GM19238 (cell line): ENCODE data around the gene VAMP8.
"Not testable (repeated sequence)": the region's sequence is repeated elsewhere in the genome, so short reads cannot be mapped to it uniquely, and the experiment has no call there.

Experiments
- DNase-seq: peaks from one replicate; pipeline ENCODE4 v3.0.0; 2011; ENCODE audit warnings: low spot score; ENCODE audit not compliant: insufficient read length

VAMP8 gene

DNA sequence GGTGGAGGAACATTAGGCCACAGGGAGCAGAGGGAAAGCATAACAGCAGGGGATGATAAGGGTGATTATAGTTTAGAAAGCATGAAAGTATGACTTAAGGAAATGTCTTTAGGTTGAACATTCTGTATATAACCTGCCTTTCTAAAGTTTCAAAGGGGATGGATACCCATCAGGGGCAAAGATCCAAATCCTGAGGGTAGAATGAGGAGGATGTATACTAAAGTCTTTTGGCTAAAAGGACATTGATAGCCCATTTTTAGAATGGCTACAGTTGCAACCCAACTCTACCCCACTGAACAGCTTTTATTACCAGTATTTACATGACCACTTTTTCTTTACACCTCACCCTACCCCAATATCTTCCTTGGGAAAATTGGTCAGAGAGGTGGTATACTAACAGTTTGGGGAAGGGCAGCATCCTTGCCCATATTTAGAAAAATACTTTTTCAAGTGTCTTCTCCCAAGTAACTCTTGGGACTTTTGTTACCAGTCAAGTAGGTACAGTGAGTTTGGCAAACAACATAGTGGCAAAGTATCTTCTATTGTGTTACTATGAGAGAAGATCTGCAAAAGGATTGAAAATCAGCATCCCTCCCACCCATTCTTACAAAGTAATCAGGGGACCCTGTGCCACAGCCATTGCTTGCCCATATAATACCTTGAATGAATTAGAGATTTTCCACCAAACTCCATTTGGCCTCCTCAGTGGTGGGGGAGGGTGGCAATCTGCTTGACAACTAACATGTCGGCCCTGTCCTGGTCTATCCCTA lies 30.1 kb upstream of the VAMP8 start:
- no peak for DNase-seq

GRCh38 chr2:85547859-85548607 lies 29.4 kb upstream of the VAMP8 start:
- no peak for DNase-seq

GRCh38 chr2:85548608-85548900 lies 28.8 kb upstream of the VAMP8 start:
- DNase-seq = no peak

- no peak for DNase-seq
These were observed 28.3 kb upstream of the VAMP8 start for GRCh38 chr2:85549095-85549494.

DNA sequence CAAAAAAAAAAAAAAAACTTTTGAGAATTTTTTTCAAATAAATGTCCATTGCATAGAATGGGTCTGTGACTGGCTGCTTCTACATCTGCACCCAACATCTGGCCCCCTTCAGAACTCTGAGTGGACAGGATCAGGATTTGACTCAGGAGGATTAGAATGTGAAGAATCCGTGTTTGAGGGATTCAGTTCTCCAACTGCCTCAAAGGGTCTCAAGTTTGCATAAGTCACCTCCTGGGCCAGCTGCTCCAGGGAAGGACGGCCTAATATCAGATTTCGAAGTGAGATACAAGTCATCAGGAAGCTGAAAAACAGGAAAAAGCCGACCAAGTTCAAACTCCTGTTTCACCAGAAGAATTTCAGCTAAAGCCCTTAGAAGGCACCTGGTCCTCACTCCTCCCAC lies 27.6 kb upstream of the VAMP8 start:
- DNase-seq = no peak

DNA sequence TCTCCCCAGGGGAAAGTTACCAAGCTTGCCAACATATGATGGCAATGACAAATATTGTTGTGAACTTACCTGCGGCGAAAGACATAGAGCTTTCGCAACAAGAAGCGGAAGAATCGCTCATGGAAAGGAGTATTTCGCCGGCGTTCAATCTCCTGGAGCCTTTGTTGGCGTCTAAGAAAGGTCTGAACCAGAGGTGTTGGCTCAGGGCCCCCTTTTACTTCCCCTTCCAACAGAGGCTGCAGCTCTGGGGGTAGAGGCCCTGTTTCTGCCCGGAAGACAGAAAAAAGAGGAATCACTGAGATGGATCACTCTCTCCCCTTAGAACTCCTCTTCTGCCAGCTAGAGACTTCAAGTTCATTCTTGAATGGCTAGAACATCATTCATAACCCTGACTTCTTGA lies 26.9 kb upstream of the VAMP8 start:
- DNase-seq = no peak

- DNase-seq = peak; percentile 40
These were observed 25.4 kb upstream of the VAMP8 start for GRCh38 chr2:85551698-85552678.

DNA sequence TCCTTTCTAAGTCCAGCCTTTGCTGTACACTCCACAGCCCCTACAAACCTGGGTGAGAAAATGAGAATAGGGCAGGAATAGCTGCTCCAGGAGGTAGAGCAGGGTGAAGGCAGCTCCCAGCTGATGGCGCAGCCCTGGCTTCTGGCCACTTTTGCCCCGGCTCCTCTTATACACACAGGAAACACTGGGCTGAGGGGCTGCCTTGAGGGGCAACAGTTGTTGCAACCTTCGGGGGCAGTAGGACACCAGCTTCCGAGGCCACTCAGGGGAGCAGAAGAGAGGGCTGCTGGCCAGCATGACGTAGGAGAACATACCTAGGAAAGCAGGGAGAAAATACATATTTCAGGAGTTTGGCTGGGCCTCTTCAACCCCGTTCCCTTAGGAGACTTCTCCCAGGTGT lies 24.2 kb upstream of the VAMP8 start:
- DNase-seq = no peak

DNA sequence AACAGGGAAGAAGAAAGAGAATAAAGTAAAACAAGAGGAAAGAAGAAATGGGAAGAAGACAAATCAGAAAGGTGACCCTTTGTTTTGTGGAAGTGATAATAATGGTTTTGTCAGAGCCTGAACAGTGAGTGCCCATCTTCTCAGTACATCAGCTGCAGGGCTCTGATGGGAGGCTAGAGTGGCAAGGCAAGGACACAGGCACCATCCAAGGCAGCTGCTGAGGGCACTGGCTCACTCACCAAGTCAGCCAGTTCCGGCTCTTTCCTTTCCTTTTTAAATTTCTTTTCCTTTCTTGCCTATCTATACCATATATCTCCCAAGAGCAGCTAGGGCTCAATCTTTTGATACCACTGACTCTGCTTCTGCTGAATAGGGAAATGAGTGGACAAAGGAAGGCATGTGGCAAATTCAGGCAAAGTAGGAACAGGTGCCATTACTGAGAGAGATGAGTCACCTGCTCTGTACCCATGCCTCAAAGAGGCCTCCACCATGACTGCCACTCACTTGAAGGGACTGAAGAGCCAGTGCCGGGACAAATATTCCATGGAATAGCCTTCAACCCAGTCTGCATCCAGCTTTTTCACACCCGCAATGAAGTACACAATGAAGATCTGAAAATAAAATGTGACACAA lies 22.3 kb upstream of the VAMP8 start:
- DNase-seq = no peak

- no peak for DNase-seq
These were observed 20.3 kb upstream of the VAMP8 start for GRCh38 chr2:85557130-85557529.

GRCh38 chr2:85558160-85558559 lies 19.2 kb upstream of the VAMP8 start:
- DNase-seq = no peak

DNA sequence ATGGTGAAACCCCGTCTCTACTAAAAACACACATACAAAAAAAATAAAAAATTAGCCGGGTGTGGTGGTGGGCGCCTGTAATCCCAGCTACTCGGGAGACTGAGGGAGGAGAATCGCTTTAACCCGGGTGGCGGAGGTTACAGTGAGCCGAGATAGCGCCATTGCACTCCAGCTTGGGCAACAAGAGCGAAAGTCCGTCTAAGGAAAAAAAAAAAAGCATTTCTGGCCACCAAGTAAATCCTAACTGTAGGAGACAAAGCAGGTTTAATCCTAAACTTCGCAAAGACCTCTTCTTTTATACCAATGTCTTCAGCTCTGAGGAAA lies 17.0 kb upstream of the VAMP8 start:
- DNase-seq = not testable (repeated sequence)

DNA sequence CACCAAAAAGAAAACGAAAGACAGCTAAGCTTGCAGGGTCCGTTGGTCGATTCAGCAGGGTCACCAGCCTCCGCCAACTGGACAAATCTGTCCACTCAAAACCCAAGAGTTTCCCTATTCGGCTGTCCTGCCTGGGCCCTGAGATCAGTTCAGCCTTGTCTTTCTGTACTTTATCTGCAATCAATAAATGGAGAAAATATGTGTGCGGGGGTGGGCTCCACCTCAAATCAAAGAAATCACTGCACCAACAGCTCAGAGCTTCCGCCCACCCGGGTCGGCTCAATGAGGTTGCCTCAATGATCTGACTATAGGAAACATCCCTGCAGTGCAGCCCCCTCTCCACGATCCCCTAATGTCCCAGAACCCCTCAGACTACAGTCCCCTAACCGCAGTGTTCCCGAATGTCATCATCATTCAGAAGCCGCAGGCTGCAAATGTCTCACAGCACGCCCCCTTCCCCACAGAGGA lies 16.5 kb upstream of the VAMP8 start:
- no peak for DNase-seq

GRCh38 chr2:85561280-85562212 lies 15.8 kb upstream of the VAMP8 start, which contains the start of gene GGCX:
TSS of gene GGCX (minus strand) at chr2:85561493. CDS start at chr2:85561428, 65 bp downstream.
- peak; percentile 89 for DNase-seq

DNA sequence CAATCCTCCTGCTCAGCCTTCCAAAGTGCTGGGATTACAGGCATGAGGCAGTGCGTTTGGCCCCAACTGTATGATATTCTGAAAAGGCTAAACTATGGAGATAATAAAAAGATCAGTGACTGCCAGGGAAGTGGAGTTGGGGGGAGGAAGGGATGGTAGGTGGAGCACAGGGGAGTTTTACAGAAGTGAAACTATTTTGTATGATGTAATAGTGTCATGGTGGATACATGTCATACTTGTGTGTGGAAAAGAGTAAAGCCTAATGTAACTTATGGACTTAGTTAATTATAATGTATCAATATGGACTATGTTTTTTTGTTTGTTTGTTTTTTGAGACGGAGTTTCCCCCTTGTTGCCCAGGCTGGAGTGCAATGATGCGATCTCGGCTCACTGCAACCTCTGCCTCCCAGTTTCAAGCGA lies 13.2 kb upstream of the VAMP8 start:
- no peak for DNase-seq

DNA sequence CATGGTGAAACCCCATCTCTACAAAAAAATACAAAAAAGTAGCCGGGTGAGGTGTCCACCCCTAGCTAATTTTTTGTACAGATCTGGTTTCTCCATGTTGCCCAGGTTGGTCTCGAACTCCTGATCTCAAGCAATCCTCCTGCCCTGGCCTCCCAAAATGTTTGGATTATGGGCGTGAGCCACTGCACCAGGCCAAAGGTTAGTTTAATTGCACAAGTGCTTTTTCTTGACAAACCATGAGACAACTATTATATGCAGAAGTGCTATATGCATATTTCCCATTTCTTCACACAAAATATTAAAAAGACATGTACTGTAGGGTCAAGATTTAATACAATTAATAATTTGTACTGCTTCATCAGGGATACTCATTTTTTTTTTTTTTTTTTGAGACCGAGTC lies 11.1 kb upstream of the VAMP8 start:
- no peak for DNase-seq

- no peak for DNase-seq
These were observed 1.6 kb upstream of the VAMP8 start for GRCh38 chr2:85575739-85576138.

DNA sequence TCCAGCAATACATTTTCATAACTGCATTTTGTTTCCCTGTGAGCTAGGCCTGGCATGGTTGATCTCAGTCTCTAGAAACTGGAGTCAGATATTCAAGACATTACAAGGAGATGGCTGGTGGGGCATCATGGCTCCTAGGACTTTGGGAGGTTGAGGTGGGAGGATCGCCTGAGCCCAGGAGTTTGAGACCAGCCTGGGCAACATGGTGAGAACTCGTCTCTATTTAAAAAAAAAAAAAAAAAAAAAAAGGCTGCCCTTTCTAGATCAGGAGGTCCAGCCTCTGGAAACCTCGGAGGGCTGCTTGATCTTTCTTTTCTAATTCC lies 362 bp upstream of the VAMP8 start:
- DNase-seq = no peak

GRCh38 chr2:85578243-85579180 lies 1.1 kb downstream of the VAMP8 start:
- DNase-seq = peak; percentile 51
